Measurements from ENCODE around the gene ZNF423. TPM values are rescaled to one million over a fixed set of nuclear protein-coding genes. Genes with fewer than 3 reads are reported as not detected.

Gene ZNF423
- total RNA-seq, 4 donors from 2014 or later: 0.67 to 3.7 (median 2.2) TPM

GRCh38 chr16:49618955-49619354, 237.0 kb downstream of the ZNF423 start:
- no peak overlapping the region for H3K4me3 ChIP-seq (ENCODE audit: low read depth, poor library complexity, severe bottlenecking)
- peak in 1 of 2 donors; percentile 20 for DNase-seq (ENCODE audit: low spot score in 2 of 2)
- TF ChIP-seq CTCF (IDR thresholded peaks at IDR 0.05) (no peak), POLR2A (IDR thresholded peaks at IDR 0.05) (no peak)
- intact Hi-C loops (cut with DNase I; ENCODE audit: low total_unique reads): no loop called here
- 89 to 94% methylated on average over 3 of the region's 3 CpGs for WGBS, 2 donors

GRCh38 chr16:49617710-49618330, 238.1 kb downstream of the ZNF423 start:
- peak in 1 of 2 donors; percentile 60 for DNase-seq (ENCODE audit: low spot score in 2 of 2)
- 91 to 92% methylated on average over 6 of the region's 6 CpGs for WGBS, 2 donors
- TF ChIP-seq CTCF (IDR thresholded peaks at IDR 0.05): no peak
- TF ChIP-seq POLR2A (IDR thresholded peaks at IDR 0.05): no peak
- intact Hi-C loops (cut with DNase I; ENCODE audit: low total_unique reads): no loop called here
- H3K4me3 ChIP-seq (ENCODE audit: low read depth, poor library complexity, severe bottlenecking): no peak overlapping the region

- 82 to 83% methylated on average over 4 of the region's 4 CpGs for WGBS, 2 donors
- H3K4me3 ChIP-seq (ENCODE audit: low read depth, poor library complexity, severe bottlenecking): no peak overlapping the region
- DNase-seq (ENCODE audit: low spot score in 2 of 2): peak in 1 of 2 donors; percentile 60
- TF ChIP-seq POLR2A (IDR thresholded peaks at IDR 0.05) (no peak), CTCF (IDR thresholded peaks at IDR 0.05) (no peak)
- intact Hi-C loops (cut with DNase I; ENCODE audit: low total_unique reads): no loop called here
These were observed 238.8 kb downstream of the ZNF423 start for GRCh38 chr16:49617016-49617629.

GRCh38 chr16:49615576-49615975, 240.3 kb downstream of the ZNF423 start:
- no peak for TF ChIP-seq CTCF (IDR thresholded peaks at IDR 0.05)
- no peak for TF ChIP-seq POLR2A (IDR thresholded peaks at IDR 0.05)
- peak in 1 of 2 donors; percentile 53 for DNase-seq (ENCODE audit: low spot score in 2 of 2)
- H3K4me3 ChIP-seq (ENCODE audit: low read depth, poor library complexity, severe bottlenecking): no peak overlapping the region
- WGBS, 2 donors: 93 to 94% methylated on average over 8 of the region's 8 CpGs
- intact Hi-C loops (cut with DNase I; ENCODE audit: low total_unique reads): no loop called here

GRCh38 chr16:49610983-49611382, 244.9 kb downstream of the ZNF423 start:
- H3K4me3 ChIP-seq (ENCODE audit: low read depth, poor library complexity, severe bottlenecking): no peak overlapping the region
- WGBS, 2 donors: 95 to 98% methylated on average over 3 of the region's 3 CpGs
- DNase-seq (ENCODE audit: low spot score in 2 of 2): no peak
- intact Hi-C loops (cut with DNase I; ENCODE audit: low total_unique reads): no loop called here
- TF ChIP-seq POLR2A (IDR thresholded peaks at IDR 0.05): no peak
- TF ChIP-seq CTCF (IDR thresholded peaks at IDR 0.05): no peak

All from lower leg skin (tissue), 4 donors.